HTR-8/SVneo (cell line): ENCODE measurements around the gene PDLIM4.

Experiments used
- DNase-seq: peaks from one replicate; pipeline ENCODE4 v3.0.0; 2011; ENCODE audit warnings: low spot score, mixed read lengths; ENCODE audit not compliant: insufficient read length
- FAIRE-seq: peaks from 2 replicates; lab custom pipeline; 2011; peaks lifted over from hg19 to GRCh38; lab: Jason Lieb, UNC

PDLIM4 gene

DNA sequence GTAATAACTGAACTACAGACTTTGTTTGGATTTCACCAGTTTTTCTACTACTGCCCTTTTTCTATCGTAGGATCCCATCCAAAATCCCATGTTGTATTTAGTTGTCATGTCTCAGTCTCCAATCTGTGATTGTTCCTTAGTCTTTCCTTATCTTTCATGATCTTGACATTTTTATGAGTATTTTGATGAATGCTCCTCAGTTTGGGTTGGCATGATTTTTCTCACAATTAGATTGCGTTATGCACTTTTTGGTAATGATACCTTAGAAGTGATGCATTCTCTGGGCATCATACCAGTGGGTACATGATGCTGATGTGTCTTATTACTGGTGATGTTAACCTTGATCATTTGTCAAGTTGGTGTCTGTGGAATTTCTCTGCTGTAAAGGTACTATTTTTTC is 42.4 kb downstream of the PDLIM4 start:
- no peak for DNase-seq
- FAIRE-seq: no peak

DNA sequence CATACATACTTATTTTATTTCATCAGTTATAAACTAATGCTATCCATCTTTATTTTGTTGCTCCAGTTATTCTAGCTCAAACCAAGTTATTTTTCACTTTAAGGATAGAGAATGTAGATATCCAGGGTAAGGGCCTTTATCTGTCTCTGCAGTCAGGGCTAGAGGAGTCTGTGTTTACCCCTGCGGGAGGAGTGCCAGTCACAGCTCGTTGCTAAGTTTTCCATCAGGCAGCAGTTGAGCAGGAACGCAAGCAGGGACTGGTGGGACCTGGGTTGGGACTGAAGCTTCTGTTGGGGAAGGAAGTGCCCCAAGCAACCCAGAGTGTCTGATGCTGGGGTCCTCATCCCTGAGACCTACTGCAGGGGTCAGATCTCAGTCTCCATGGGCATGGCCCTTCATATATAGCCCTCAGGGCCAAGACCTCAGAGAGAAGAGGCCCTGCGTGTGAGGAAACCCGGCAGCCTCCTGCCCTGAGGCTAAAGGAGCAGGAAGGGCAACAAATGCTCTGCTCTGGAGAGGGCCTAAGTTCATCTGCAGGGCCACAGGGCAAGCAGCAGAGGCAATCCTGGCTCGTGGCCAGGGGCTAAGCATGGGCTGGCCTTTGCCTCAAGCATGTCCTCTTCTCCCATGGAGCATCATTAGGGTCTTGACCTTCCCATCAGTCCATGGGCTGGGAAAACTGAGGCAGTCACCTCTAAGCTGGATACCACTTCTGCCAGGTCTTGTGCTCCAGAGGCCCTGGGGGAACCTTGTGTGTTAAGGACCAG is 43.3 kb downstream of the PDLIM4 start:
- DNase-seq (no peak), FAIRE-seq (no peak)

DNA sequence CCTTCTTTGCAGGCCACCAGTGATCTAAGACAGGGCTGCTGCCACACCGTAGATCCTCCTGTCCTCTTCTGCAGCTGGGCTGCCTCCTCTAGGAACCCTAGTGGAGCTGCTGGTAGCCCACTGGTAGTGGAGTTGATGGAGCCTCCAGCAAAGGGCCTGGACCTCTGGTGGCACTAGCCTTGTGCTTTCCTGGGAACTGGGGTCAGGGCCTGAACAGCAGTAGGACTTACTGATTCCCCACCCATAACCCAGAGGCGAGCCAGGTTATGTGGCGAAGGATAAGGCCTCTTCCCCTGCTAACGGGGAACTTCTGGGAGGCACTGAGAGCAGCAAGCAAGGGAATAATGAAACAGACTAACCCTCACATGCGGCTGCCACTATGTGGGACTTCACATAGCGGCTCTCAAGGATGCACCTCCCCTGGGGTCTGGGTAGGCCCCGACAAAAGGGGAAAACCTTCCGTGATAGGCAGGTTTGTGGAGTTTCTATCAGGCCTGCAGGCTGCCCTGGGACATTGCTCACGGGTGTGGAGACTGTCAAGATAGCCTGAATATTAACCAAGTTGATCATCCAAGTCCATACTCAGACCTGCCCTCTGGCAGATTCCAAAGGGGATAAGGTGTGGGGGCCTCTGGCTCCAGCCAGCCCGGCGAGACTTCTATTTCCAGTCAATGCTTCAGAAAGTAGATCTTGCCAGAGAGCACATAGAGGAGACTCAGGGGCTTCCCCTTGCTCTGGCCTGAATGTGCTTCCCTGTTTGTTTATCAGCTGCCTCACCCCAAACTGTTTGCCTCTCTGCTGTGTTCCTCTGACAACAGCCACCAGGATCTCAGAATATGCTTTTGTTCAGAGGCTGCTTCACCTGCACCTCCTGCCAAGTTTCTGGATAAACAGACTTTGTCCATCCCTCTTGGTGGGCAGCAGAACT is 44.1 kb downstream of the PDLIM4 start:
- no peak for DNase-seq
- no peak for FAIRE-seq

DNA sequence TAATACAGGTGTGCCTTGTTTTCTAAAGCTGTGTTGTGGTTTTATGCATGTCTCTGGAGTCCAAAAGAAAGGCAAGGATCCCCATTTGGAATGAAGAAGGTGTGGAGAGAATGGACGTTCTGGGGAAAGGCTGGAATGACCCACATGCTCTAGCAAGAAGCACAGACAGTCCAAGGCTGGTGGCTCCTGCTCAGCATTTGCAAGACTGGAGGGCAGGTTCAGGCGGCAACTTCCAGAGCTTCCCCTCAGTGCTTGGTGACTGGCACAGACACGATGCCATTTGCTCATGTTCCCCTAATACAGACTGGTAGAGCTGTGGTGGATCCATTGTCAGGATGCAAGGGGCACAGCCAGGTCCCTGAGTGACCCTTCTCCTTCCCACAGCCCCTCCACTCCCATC is 44.9 kb downstream of the PDLIM4 start:
- no peak for DNase-seq
- no peak for FAIRE-seq

DNA sequence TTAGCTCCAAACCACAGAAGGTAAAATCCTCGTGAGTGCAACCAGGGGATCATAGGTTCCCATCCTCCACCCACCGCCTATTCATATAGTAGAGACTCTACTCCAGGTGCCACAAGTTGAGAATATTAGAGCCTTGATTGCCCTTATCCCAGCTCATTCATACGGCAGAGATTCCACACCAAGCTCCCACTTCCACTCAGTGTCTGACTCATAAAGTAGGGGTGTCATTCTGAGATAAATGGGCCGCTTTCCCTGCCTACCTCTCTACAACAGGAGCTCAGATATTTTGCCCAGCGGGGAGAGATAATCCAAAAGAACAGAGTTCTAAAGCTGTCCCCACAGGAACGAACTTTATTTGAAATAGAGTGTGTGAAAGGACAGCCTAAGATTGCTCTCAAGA is 46.1 kb downstream of the PDLIM4 start:
- FAIRE-seq: no peak
- no peak for DNase-seq

DNA sequence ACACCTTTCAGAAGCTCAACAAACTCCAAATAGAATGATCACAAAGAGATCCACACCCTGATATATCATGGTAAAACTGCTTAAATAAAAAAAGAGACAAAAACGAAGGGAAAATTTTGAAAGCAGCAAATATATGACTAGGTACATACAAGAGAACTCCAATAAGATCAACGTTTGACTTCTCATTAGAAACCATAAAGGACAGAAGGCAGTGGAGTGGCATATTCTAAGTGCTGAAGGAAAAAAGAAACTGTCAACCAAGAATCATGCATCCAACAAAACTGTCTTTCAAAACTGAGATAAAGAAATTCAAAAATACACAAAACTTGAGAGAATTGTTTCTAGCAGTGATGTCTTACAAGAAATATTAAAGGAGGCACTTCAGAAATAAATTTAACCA is 47.9 kb downstream of the PDLIM4 start:
- no peak for FAIRE-seq
- DNase-seq: no peak

DNA sequence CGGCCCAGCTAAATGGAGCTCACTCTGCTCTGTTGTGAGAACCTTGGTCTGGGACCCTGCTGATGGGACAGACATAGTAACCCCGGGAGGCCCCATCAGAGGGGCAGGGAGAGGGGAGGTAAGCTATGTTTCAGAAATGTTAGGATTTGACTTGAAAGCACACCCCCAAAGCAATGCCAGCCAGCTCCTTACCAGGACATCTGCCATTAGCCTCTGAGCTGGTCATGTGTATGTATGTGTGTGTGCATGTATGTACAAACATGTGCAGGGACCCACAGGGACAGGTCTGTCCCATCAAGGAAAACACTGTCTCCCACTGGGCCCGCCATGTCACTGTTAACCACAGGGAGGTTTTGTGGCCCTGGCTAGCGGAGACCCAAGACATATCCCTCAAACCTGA is 51.2 kb downstream of the PDLIM4 start:
- DNase-seq: no peak
- FAIRE-seq: no peak

DNA sequence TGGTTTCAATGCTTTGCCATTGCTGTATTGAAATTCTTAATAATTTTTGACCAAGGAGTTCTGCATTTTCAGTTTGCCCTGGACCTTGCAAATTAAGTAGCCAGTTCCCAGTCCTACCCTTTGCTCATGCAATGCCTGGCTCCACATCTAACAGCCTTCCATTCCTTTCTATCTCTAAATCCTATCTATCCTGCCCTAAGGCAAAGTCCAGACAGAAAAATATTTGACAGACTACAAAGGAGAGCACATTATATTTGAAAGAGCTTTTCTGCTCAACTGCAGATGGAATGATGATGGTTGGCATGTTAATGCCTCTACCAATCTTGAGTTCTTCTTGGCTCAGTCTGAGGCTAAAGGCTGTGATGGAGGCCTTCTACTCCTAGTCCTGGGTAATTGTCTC is 52.2 kb downstream of the PDLIM4 start:
- no peak for FAIRE-seq
- no peak for DNase-seq

DNA sequence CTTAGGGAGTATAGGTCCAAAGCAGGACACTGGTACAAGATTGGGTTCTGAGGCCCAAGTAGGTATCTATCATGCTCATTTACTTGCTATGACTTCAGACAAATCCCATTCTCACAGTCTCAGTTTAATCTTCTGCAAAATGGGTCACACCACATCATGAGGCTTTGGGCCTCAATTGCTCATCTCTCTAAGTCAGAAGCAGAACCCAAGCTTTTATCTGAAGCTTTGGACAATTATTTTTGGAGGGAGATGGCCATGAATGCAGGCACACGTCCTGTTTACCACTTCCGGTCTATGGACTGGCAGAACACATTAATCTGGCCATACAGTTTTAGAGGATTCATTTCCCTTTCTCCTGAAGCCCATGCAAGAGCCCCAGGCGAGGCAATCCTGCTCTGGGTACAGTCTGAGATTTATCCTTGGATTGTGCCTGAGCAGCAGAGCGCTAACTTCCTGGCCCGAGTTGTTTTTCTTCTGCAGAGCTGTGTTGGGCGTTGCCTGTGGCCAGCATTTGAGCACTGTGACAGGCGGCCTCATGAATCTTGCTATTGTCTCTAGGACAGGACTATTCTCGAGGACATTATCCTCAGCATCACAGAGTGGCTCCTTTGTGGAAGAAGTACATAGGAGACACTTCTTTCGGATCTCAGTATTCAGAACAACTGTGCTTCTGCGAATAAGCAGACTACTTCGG is 52.8 kb downstream of the PDLIM4 start:
- FAIRE-seq: no peak
- no peak for DNase-seq

DNA sequence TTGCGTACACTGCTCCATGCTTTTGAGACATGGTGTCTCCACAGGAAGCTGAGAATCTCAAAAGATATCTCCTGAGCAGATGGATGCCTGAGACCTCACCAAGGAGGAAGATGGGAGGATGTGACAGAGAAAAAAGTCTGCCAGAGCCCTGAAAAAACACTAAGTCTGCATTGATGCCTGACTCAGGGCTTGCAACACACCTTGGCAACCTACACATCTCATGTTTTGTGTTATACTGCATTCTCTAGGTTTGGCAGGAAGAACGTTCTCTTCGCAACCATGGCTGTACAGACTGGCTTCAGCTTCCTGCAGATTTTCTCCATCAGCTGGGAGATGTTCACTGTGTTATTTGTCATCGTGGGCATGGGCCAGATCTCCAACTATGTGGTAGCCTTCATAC is 55.9 kb downstream of the PDLIM4 start:
- DNase-seq (no peak), FAIRE-seq (no peak)

DNA sequence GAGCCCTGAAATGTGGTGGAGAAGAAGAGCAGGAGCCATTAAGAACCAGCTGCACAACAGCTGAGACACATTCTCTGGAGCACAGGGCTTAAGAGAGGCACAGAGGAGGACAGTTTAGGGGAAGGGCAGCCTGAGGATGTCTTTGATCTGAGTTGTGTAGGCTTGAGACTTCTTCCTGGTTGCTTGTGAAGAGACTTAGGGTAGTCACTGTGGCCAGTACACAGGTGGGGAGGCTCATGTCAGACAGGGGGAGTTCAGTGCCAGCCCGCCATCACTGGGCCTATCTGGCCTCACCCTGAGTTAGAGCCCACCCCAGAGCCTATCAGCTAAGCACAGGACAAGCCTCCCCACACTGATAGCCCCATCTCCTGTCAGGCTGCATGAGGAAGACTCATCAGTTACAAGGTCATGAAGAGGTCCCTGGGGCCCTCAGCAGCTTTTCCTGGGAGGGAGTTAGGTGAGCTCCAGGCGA is 56.5 kb downstream of the PDLIM4 start:
- DNase-seq: no peak
- FAIRE-seq: no peak

DNA sequence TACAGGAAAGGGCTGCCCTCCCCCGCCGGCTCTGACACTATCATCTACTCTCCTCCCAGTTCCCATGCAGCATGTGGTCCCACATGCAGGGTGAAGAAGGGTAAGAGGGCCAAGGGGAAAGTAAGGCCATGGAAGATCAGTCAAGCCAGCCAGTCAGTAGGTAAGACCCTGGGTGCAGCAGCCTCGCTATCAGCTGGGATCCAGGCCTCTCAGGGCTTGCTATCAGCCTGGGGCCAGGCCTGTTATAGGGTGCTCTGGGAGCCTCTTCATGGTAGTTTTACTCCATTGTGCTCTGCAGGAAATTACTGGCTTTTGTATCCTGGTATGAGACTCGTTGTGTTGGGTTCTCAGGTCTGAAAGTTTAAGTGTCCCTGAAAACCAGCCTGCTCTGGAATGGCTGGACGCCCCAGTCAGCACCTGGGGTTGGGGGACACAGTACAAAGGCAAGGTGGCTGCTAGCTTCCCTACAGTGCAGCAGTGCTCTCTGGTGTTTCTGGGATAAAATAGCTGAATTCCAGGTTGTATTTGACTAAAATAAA is 58.1 kb downstream of the PDLIM4 start:
- FAIRE-seq (no peak), DNase-seq (no peak)

DNA sequence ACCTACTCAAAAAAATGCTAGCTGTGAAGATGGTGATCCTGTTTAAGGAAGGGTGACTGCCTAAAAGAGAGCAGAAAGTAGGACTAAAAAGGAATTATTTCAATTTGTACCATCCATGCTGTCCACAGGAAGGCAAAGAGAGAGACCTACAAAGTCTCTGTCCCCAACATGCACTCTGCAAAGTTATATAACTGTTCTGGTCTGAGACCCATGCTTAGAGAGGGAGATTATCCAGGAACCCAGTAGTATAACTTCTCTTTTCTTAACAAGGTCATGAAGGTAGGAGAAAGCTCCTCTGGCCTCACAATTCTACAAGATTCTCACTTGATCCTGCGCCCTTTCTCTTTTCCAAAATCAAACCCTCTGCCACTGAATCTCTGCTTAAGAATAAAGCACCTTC is 62.5 kb downstream of the PDLIM4 start:
- no peak for FAIRE-seq
- no peak for DNase-seq

DNA sequence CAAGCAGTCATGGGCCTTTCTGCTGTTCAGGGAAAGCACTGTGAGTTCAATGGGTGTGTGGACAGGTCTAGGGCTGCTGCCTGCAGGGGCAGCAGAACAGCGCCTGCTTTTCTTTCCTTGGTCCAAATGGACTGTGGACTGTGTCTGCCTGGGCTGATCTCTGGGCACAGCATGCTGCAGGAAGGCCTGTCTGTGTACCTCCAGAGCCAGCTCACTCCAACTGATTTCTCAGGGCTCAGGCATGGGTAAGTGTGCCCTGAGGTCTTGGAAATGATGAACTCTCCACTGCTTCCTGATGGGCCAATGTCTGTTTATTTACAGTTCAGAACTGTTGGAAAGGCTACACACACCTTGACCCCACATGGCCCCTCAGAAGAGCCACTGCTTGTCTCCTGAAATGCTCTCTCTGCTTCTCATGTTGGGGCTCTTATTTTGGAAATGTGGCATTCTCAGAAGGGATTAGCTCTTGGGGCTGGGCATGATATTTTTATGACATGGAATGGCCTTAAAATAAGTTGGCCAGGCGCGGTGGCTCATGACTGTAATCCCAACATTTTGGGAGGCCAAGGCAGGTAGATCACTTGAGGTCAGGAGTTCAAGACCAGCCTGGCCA is 63.7 kb downstream of the PDLIM4 start:
- FAIRE-seq (no peak), DNase-seq (no peak)

DNA sequence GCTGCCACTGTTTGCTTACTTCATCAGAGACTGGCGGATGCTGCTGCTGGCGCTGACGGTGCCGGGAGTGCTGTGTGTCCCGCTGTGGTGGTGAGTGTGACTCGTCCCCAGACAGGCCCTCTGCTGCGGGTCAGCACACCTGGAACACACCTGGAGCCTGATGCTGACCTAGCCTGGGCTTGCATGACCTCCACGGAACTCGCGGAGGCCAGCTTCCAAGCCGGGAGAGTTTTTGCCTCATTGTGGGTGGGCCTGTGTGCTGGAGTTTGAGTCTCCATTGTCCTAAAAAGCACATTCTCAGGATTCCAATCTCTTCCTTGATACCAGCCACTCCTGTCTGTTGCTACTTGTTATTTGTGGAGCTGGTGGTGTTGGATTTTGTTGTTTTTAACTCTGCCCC is 64.8 kb downstream of the PDLIM4 start:
- DNase-seq (no peak), FAIRE-seq (no peak)
